HFFc6 (cell line): ENCODE data around the gene PRR33. TPM values are rescaled to one million over a fixed set of nuclear protein-coding genes. Genes with fewer than 3 reads are reported as not detected.

ENCODE experiments used
- DNase-seq: peaks from one replicate; pipeline ENCODE4 v3.0.0-alpha.2; 2018
- H3K27ac Mint-ChIP-seq: 2 replicates; pipeline ENCODE4 v1.8.0; 2020; ENCODE audit warnings: mild to moderate bottlenecking, mixed read lengths
- H3K27me3 Mint-ChIP-seq: 2 replicates; pipeline ENCODE4 v1.8.0; 2021; ENCODE audit warnings: mild to moderate bottlenecking, moderate library complexity, mixed read lengths; ENCODE audit not compliant: insufficient read depth
- H3K36me3 Mint-ChIP-seq: 2 replicates; pipeline ENCODE4 v1.8.0; 2021; ENCODE audit warnings: low read depth, mixed read lengths
- H3K4me1 Mint-ChIP-seq: 2 replicates; pipeline ENCODE4 v1.8.0; 2020; ENCODE audit warnings: low read depth, mixed read lengths
- H3K4me3 Mint-ChIP-seq: 2 replicates; pipeline ENCODE4 v1.8.0; 2020; ENCODE audit warnings: mild to moderate bottlenecking, moderate library complexity, mixed read lengths
- H3K9me3 Mint-ChIP-seq: 2 replicates; pipeline ENCODE4 v1.8.0; 2020; ENCODE audit warnings: mild to moderate bottlenecking, mixed read lengths
- total RNA-seq, 6 experiments: library from RNA; stranded (reverse); fragmentation: NEBNext Ultra II Directional; extraction: Animal tissue kit (Norgen Biotek cat#: 25700); gene quantifications; 2 replicates in 1 of 6; 3 replicates in 5 of 6; pipeline ENCODE4 v1.2.3, GENCODE V29; 2021
- TF ChIP-seq, protein P1 (sequence below): fragments of 200-600 bp; sonication (generic); IDR thresholded peaks from 2 replicates; pipeline ENCODE4 v1.5.0; 2021; ENCODE audit warnings: antibody characterized with exemption, mild to moderate bottlenecking

The PRR33 gene
- total RNA-seq, 6 experiments from 2014 or later: not detected

GRCh38 chr11:1883346-1884302, 8.1 kb downstream of the PRR33 start:
- Mint-ChIP-seq H3K4me3 (no peak overlapping the region), H3K27me3 (peaks cover 2% of the 10 kb centered on the region), H3K27ac (no peak overlapping the region), H3K4me1 (no peaks in the 10 kb centered on the region), H3K36me3 (no peaks in the 10 kb centered on the region), H3K9me3 (no peaks in the 10 kb centered on the region)
- TF ChIP-seq, protein P1, sequence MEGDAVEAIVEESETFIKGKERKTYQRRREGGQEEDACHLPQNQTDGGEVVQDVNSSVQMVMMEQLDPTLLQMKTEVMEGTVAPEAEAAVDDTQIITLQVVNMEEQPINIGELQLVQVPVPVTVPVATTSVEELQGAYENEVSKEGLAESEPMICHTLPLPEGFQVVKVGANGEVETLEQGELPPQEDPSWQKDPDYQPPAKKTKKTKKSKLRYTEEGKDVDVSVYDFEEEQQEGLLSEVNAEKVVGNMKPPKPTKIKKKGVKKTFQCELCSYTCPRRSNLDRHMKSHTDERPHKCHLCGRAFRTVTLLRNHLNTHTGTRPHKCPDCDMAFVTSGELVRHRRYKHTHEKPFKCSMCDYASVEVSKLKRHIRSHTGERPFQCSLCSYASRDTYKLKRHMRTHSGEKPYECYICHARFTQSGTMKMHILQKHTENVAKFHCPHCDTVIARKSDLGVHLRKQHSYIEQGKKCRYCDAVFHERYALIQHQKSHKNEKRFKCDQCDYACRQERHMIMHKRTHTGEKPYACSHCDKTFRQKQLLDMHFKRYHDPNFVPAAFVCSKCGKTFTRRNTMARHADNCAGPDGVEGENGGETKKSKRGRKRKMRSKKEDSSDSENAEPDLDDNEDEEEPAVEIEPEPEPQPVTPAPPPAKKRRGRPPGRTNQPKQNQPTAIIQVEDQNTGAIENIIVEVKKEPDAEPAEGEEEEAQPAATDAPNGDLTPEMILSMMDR: no peak
- no peak for DNase-seq

GRCh38 chr11:1882265-1883238, 9.1 kb downstream of the PRR33 start:
- Mint-ChIP-seq H3K27ac (no peak overlapping the region), H3K27me3 (peaks cover 2% of the 10 kb centered on the region)
- peak; percentile 29 for DNase-seq

DNA sequence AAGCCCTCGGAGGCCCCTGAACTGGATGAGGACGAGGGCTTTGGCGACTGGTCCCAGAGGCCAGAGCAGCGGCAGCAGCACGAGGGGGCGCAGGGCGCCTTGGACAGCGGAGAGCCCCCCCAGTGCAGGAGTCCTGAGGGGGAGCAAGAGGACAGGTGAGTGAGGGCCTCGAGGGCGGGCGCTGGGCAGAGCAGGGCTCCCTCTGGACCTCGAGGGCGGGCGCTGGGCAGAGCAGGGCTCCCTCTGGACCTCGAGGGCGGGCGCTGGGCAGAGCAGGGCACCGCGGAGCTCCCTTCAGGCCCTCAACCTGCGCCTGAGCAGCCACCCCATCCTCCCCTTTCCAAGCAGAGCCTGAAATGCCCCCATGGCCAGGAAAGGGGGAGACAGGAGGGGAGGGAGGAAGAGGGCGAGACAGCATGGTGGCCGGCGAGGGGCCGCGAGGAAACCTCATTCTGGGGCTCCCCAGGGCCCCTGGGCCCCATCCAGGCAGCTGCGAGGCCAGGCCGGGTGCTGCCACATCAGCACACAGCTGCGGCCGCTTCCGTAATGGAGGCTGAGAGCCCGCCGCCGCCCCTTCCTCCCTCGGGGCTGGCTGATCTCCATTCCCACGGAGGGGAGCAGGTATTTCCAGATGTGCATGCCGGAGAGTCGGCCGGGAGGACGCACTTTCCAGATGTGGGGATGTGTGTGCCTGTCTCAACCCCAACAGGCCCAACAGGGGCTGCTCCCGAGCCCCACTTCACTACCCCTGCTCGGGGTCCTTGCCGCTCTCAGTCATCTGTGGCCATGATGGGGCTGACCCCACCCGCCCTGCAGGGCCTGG, 10.0 kb downstream of the PRR33 start:
- TF ChIP-seq, protein P1: no peak
- no peaks in the 10 kb centered on the region for H3K36me3 Mint-ChIP-seq
- DNase-seq: no peak
- H3K9me3 Mint-ChIP-seq: no peaks in the 10 kb centered on the region
- H3K4me1 Mint-ChIP-seq: no peaks in the 10 kb centered on the region
- H3K4me3 Mint-ChIP-seq: no peak overlapping the region
- no peak overlapping the region for H3K27ac Mint-ChIP-seq
- peaks cover 2% of the 10 kb centered on the region for H3K27me3 Mint-ChIP-seq

More at GRCh38 chr11:1882265-1883238, 9.1 kb downstream of the PRR33 start:
- Mint-ChIP-seq H3K4me1 (no peaks in the 10 kb centered on the region), H3K4me3 (no peak overlapping the region), H3K36me3 (no peaks in the 10 kb centered on the region), H3K9me3 (no peaks in the 10 kb centered on the region)
- TF ChIP-seq, protein P1: peak; percentile 98

DNA sequence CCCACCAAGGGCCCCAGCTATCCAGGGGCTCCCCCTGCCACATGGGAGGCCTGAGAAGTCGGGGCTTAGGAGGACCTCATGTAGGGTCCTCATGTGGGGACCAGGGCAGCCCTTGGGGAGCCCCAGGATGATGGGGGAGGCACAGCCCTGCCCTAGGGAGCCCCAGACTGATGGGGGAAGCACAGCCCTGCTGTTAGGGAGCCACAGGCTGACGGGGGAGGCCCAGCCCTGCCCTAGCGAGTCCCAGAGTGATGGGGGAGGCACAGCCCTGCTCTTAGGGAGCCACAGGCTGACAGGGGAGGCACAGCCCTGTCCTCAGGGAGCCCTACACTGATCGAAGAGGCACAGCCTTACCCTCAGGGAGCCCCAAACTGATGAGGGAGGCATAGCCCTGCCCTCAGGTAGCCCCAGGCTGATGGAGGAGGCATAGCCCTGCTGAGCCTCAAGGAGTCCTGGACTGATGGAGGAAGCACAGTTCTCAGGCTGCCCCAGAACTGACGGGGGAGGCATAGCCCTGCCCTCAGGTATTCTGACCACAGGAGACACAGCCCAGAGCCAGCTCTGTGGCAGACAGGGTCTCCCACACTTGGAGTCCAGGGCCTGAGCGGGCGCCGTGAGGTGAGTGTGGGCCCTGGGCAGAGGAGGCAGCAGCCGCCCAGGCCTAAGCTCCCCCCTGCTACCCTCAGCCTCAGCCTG, 10.8 kb downstream of the PRR33 start:
- no peaks in the 10 kb centered on the region for H3K9me3 Mint-ChIP-seq
- H3K27me3 Mint-ChIP-seq: peaks cover 2% of the 10 kb centered on the region

More for the DNA sequence above, 10.8 kb downstream of the PRR33 start:
- Mint-ChIP-seq H3K27ac (no peak overlapping the region), H3K4me3 (no peak overlapping the region), H3K4me1 (no peaks in the 10 kb centered on the region), H3K36me3 (no peaks in the 10 kb centered on the region)
- DNase-seq: no peak
- TF ChIP-seq, protein P1: no peak
